ENCODE results near the gene EIF2AK2. TPM values are rescaled to one million over a fixed set of nuclear protein-coding genes. Genes with fewer than 3 reads are reported as not detected.
A peak's percentile ranks its signal among the peaks of the same experiment; 100 is the strongest.

Gene EIF2AK2
- total and polyA plus RNA-seq, 10 of the 15 experiments (the other 5 are each of a cell fraction or from before 2014, with no cell fraction given): 16.2 to 81.4 (median 63.3) TPM

GRCh38 chr2:37096568-37096967, 60.2 kb downstream of the EIF2AK2 start (continued):
- TF ChIP-seq ATF2 (IDR thresholded peaks at IDR 0.05; ENCODE audit: low read length) (0 out of 2 replicates have a peak, but pooled peaks have one; percentile 22), POU2F2 (IDR thresholded peaks at IDR 0.05; ENCODE audit: borderline replicate concordance, low read depth, low read length) (no peak), SP1 (IDR thresholded peaks at IDR 0.05; ENCODE audit: low read depth, low read length) (no peak), NR2C1 (IDR thresholded peaks at IDR 0.05) (no peak), DPF2 (IDR thresholded peaks at IDR 0.05) (no peak), CUX1 (IDR thresholded peaks at IDR 0.05; ENCODE audit: insufficient replicate concordance, low read depth, low read length) (no peak), TBL1XR1 (IDR thresholded peaks at IDR 0.05; ENCODE audit: low read depth, low read length) (no peak), JUND (IDR thresholded peaks at IDR 0.05; ENCODE audit: low read depth, low read length) (no peak), NFIC (IDR thresholded peaks at IDR 0.05; ENCODE audit: low read depth, low read length) (no peak), POLR2AphosphoS5 (IDR thresholded peaks at IDR 0.05; ENCODE audit: low read length) (peak; percentile 47; the same call in 1 of the 2 replicates), ATF7 (IDR thresholded peaks at IDR 0.05; ENCODE audit: low read depth) (no peak), SUPT20H (IDR thresholded peaks at IDR 0.05; ENCODE audit: borderline replicate concordance, control insufficient read depth, low read depth, low read length) (no peak), NRF1 (conservative IDR thresholded peaks at IDR 0.05; ENCODE audit: low read depth, low read length) (no peak), BCLAF1 (IDR thresholded peaks at IDR 0.05) (no peak), FOXK2 (IDR thresholded peaks at IDR 0.05) (no peak), BCL3 (IDR thresholded peaks at IDR 0.05; ENCODE audit: borderline replicate concordance, insufficient read depth, low read depth, low read length, poor library complexity, severe bottlenecking) (no peak), RFX5 (IDR thresholded peaks at IDR 0.05; ENCODE audit: low read depth, low read length) (no peak), MYB (IDR thresholded peaks at IDR 0.05; ENCODE audit: borderline replicate concordance, low read depth, low read length) (no peak), NR2F1 (conservative IDR thresholded peaks at IDR 0.05) (no peak), POLR2A (IDR thresholded peaks at IDR 0.05; ENCODE audit: low read depth, low read length) (0 out of 2 replicates have a peak, but pooled peaks have one; percentile 40)

All from GM12878 (cell line).